Measurements from ENCODE around the gene SMCO4.
"Not testable (repeated sequence)": the region's sequence is repeated elsewhere in the genome, so short reads cannot be mapped to it uniquely, and the experiment has no call there.

The SMCO4 gene

DNA sequence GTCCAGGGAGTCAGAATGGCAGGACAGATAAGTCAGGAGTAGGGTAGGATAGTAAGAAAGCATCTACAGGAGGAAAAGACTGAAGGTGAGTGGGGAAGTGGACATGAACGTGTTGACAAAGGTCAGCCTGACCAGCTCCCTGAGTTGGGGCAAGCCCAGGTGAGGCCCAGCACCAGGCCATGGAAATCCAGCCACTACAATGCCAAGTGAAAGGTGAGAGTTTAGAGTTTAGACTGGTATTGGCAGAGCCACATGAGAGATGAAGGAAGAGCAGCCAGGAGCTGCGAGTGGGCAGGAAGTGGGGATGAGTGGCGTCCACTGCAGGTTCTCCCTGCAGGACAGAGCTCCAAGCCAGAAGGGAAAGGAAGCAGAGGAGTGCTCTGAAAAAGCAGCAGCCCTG lies 16.5 kb upstream of the SMCO4 start:
- DNase-seq = no peak

DNA sequence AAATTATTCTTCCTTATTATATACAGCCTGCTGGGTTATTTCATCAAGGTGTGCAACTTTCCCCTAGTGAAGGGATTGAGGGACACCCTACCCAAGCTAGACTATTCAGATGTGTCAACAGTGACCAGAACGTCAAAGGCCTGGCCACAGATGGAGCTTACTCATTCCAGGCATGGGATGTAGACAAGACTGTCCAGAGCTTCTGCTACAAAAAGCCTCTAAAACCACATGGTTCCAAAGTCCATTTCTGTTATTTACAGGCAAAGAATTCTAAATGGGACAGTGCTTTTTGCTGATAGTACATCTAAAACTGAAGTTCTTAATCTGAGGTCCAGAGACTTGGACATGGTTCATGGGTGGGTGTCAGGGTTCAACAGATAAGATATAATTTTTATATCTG lies 9.7 kb upstream of the SMCO4 start:
- no peak for DNase-seq

DNA sequence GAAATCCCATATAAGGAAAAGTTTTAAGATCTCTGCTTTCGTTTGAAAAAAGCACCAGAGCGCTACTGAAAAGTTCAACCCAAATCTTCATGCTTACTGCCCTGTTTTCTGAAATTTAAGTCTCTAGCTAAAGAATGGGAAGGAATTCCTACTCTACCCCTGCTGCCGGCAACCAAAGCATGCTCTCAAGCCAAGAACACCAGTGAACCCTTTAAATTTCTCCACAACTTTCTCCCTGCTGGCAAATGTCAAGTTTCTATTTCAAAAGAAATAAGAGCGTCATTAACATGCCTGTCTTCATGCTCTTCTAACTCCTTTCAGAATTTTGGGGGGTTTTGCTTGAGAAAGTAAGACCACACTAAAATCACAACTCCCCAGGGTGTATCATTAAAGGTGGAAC lies 6.8 kb upstream of the SMCO4 start:
- no peak for DNase-seq

DNA sequence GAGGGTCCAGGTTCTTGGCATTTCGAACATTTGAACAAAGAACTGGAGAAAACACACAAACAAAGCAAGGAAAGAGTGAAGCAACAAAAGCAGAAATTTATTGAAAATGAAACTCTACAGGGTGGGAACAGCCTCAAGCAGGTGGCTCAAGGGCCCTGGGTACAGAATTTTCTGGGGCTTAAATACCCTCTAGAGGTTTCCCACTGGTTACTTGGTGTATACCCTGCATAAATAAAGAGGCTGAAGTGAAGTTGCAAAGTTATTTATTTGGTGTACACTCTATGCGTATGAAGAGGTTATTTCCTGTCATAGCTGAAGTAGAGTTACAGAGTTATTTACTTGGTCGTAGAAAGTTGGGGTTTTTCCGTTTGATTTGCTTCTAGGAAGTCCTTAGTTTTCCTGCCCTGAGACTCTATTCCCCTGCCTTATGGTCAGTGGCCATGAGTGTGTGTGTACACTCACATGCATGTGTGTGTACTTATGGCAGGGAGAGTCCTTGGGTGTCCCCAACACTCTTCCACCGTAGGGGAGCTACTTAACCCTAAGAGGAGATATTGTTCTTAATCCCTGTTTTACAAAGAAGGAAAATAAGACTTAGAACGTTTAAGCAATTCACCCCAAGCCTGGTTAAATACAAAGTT lies 5.6 kb upstream of the SMCO4 start:
- DNase-seq = no peak

DNA sequence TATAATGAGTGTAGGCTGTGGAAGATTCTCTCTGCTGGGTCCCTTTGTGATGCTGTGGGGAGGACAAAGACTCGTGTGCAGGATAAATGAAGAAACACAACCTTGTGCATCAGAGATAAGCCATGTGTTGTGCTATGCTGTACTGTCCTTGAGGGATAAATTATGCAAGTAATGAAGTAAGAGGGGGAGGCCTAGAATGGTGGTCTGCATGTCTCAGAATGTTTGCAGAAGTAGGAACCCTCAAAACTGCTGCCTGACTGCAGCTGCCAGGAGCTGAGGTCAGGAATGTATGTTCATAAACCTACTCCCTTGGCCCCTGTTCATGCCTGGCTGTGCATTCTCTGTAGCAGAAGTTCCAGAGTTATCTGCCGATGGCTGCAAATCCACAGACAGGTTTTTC lies 4.6 kb upstream of the SMCO4 start:
- no peak for DNase-seq

DNA sequence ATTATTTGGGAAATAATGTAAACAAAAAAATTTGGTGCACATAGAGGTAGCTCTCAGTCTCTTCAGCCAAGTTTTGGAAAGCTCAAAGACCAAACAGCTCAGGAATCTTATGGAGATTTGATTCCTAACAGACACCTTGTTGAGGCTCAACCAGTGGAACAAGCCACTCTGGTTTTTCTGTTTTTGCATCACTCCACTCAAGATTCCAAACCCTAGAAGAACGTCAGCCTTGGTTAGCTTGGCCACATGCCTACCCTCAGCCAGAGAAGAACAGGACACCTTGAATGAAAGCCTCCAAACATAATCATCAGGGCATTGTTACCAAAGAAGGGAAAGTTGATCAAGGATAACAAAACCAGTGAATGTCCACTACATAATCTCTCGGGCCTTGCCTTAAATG lies 3.8 kb upstream of the SMCO4 start:
- DNase-seq = no peak

DNA sequence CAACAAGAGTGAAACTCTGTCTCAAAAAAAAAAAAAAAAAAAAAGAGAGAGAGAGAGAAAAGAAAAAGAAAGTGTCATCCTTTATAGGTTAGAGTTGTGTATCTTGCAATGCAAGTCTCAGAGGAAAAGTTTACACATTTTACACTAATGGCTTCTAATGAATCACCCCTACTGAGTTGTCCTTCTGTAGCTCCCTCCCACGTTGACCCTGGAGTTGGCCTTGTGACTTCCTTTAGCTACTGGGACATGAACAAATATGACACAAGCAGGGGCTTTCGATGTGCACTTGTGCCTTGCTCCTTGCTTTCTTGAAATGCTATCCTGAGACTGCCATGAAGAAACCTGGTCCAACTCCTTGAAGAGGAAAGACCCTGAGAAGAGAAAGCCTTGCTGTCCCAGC lies 2.4 kb upstream of the SMCO4 start:
- no peak for DNase-seq

DNA sequence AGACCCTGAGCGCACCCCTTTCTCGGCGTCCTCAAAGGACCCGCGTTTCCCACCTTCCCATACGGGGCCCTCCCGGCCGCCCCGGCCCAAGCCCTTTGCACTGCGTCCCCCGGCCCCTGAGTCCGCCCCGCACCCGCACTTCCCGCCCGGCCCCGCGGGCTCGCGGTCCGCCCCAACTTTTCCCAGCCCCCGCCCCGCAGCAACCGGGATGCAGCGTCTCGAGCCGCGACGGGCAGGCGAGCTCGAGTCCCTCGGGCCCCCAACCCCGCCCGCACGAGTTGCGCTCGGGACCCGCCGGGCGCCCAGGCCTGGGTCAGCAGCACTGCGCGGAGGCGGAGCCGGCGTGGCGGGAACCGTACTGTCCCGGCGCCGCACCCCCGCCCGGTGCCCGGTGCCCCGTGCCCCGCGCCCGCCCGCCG lies 371 bp downstream of the SMCO4 start:
- DNase-seq = peak; percentile 4

GRCh38 chr11:93541884-93542810 lies 1.0 kb downstream of the SMCO4 start:
- DNase-seq = peak; percentile 32

DNA sequence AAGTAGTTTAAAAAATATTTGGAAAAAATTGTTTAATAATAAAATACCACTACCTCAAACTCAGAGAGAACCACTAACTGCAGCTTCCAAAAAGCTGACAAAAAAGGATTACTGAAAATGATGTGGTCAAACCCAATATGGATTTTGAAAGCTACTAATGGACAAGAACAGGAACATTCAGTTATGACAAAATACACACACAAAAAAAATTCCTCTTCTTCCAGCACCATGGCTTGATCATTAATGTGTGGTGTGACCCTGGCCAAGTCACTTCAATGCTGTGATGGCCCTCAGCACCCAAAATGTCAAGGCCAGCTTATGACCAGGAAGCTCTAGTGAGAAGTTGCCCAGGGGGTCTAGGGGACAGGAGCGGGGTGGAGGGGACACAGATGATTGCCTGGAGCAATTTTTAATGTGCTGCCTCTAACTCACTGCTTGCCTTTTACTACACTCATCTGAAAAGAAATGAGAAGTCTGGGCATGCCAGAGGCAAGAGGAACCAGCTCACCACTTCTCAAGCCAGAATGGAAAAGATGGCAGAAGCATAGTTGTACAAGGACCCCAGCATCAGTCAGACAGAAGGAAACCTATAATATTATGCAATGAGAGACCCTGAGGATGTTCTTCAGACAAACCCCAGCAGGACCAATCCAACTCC lies 2.2 kb downstream of the SMCO4 start:
- no peak for DNase-seq

DNA sequence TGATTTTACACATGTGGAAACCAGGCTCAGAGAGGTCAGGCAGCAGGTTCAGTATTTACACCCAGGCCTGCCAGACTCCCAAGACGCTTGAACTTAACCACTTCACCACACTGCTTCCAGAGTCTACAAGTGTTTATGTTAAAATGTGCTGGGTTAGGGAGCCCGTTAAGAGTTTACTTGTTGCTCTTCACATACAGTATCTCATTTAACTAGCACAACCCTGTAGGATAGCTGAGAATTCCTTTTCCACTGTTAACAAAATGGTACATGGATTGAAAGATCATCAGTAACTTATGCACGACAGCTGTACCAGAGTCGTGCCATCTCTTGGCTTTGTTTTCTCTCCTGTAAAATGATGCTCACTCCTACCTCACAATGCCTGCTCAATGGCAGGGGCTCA lies 2.9 kb downstream of the SMCO4 start:
- no peak for DNase-seq

DNA sequence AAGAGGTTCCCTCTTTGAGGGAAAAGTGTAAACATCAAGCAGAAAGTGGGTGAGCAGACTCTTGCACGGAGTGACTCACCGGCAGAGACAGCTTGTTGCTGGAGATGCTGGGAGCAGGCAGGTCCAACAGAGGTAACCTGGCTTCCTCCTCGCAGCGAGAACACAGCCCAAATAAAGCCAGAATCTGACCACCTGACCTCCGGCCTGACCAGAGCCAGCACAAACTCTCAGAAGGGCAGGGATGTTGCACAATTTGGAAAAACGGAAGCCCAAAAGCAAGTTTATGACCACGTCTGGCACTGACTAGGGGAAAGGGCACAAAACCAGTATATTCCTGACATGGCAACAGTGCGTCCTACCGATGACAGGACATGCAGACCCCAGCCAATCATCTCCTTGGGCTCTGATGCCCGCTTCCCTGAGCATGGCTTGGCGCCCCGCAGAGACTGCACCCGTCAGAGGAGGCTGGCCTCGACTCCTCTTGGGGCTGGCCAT lies 5.4 kb downstream of the SMCO4 start:
- DNase-seq = no peak

DNA sequence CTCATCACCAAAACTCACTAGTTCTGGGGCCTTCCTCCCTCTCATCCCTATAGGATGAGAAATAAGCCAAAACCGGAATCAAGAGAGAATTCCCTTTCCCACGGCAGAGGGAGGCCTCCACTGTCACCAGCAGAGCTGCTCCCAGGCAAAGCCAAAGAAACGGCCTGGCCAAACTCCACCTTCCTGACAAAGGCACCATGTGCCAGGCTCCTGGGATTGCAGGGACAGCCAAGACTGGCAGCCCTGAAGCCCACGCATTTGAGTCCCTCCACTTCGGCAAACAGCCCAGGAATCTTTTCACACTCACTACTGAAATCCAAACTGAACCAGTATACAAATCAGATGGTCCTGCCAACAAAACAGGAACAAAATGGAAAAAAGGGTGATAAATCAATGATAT lies 6.1 kb downstream of the SMCO4 start:
- no peak for DNase-seq

DNA sequence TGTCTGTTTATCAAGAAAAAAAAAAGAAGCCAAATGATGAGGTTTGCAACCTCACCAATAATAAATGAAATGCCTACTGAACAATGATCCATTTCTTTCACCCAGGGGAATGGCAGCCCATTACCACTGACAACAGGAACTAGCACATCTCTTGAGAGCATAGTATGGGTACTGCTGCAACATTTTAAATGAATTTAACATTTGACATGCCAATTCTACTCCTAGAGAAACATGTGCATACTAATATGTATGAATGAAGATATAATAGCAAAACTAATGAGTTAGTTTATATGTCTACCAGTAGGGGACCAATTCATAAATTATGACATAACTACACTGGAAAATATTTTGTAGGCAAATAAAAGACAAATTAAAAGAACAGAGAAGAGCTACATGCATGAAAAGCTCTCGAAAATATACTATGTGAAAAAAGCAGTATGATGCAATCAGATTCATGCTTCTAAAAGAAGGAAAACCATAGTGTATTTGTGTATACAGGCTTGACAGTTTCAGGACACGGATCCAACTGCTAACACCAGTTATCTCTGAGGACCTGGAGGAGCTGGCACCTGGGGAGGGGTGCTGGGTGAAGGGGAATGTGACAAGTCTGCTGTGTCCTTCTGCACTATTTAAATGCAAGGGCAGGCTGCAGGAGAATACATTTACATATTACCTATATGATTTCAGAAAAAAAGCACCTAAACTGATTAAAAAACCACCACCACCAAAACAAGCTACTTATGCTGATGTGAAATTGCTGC lies 6.9 kb downstream of the SMCO4 start:
- DNase-seq = no peak

DNA sequence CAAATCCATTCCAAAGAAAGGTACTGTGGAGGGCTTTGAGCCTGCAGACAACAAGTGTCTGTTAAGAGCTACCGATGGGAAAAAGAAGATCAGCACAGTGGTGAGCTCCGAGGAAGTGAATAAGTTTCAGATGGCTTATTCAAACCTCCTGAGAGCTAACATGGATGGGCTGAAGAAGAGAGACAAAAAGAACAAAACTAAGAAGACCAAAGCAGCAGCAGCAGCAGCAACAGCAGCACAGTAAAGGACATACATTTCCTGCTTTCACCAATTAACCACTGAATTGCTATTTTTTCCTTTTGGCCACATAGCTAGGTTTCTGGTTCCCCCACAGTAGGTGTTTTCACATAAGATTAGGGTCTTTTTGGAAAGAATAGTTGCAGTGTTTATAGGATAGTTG lies 7.6 kb downstream of the SMCO4 start:
- DNase-seq = not testable (repeated sequence)

DNA sequence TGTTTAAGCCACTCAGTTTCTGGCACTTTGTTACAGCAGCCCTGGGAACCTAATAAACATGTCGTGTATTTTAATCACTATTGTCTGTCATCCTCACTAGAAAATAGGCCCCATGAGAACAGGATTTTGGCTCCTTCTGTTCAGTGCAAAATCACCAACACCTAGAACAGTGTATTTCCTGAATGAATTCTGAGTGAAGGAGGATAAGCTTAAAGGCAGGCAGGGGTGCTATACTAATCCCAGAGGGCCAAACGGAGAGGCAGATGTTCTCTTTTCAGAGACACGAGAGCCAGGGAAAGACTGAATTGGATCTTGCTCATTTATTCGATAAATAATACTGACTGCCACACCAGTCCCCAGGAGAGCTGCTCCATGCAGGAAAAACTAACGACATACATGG lies 10.4 kb downstream of the SMCO4 start:
- no peak for DNase-seq

- DNase-seq = no peak
These were observed 10.9 kb downstream of the SMCO4 start for GRCh38 chr11:93532281-93532789.

DNA sequence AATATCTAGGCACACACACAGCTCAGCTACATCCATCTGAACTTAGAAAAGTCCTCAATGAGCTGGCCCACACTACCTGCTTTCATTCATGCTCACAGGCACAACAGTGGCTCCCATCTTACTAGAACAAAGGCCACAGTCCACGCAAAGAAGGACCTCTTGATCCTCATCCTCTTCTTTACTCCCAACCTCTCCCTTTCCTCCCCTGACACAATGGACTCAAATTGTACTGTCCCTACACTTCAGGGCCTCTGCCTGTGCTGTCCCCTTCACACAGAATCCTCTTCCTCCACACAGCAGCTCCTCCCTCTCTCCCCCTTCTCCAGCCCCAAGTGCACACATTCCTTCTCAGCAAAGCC lies 12.7 kb downstream of the SMCO4 start:
- DNase-seq = no peak

GRCh38 chr11:93529707-93530467 lies 13.3 kb downstream of the SMCO4 start:
- no peak for DNase-seq

DNA sequence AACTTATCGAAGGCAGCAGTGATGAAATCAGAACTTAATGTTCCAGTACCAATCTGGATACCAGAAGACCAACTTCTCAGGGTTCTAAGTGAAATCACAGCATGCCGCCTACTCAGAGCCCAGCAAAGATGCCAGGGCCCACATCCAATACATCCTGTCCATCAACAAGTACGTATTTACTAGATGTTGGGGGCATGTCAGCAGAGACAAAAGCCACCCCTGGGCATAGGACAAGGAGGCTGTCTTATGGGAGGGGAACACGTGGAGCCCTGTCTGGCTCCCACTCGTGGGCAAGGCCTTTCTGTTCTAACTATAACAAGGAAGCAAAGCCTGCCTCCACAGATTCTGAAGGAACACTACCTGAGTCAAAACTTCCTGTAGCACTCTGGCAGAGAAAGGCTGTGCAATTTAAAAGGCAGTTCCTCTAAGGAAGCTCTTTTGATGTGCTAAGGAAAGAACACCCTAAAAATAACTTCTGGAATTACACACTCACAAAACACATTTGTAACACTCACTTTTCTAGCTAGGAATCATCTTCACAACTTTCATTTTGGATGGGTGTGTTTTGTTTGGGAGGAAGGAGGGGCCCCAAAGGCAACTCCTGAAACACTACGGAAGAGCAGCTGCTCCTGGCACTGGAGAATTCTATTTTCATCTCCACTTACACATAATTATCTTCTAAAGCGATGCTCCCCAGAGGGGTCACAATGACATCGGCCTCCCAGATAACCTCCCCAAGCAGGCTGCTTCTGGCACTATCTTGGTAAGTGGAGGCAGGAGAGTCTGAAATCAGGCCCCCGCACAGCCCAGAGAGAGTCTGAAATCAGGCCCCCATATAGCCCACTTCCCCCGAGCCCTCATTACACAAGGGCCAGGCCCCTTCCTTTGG lies 14.2 kb downstream of the SMCO4 start:
- DNase-seq = no peak

- no peak for DNase-seq
These were observed 14.9 kb downstream of the SMCO4 start for GRCh38 chr11:93528252-93528651.
